Central memory CD8-positive, alpha-beta T cell (primary cell): ENCODE results near the gene RALGDS.
A peak's percentile ranks its signal among the peaks of the same experiment; 100 is the strongest.

Source experiments
- ATAC-seq: fragments of 150-1000 bp; cut with Tn5 transposase; replicated peaks from 2 replicates; pipeline ENCODE4 v1.10.0; 2022; ENCODE audit warnings: mild to moderate bottlenecking, moderate FRiP score, moderate number of reproducible peaks; ENCODE audit not compliant: poor library complexity, severe bottlenecking; ENCODE audit errors: extremely low read depth
- DNase-seq, 2 donors: peaks; one replicate each; pipeline ENCODE4 v3.0.0; 2021; ENCODE audit warnings: low spot score in 2 of 2
- H3K27ac Mint-ChIP-seq: one replicate; pipeline ENCODE4 v1.8.0; 2022; ENCODE audit warnings: low read depth, mild to moderate bottlenecking, moderate library complexity, mixed read lengths
- H3K27me3 Mint-ChIP-seq: one replicate; pipeline ENCODE4 v1.8.0; 2022; ENCODE audit warnings: mixed read lengths
- H3K36me3 Mint-ChIP-seq: one replicate; pipeline ENCODE4 v1.8.0; 2022; ENCODE audit warnings: mild to moderate bottlenecking, moderate library complexity, mixed read lengths; ENCODE audit not compliant: insufficient read depth
- H3K4me1 Mint-ChIP-seq: one replicate; pipeline ENCODE4 v1.8.0; 2022; ENCODE audit warnings: mixed read lengths
- H3K4me3 Mint-ChIP-seq: one replicate; pipeline ENCODE4 v1.8.0; 2022; ENCODE audit warnings: mild to moderate bottlenecking, moderate library complexity, mixed read lengths
- H3K9me3 Mint-ChIP-seq: one replicate; pipeline ENCODE4 v1.8.0; 2022; ENCODE audit warnings: mixed read lengths

RALGDS gene

GRCh38 chr9:133147412-133148198, 26.6 kb upstream of the RALGDS start:
- DNase-seq = peak; percentile 82 to 85
- H3K4me3 Mint-ChIP-seq = peak overlapping the region; percentile 83
- H3K27me3 Mint-ChIP-seq = no peaks in the 10 kb centered on the region
- peak overlapping the region; percentile 97 for H3K27ac Mint-ChIP-seq
- no peaks in the 10 kb centered on the region for H3K9me3 Mint-ChIP-seq
- peaks cover 33% of the 10 kb centered on the region for H3K36me3 Mint-ChIP-seq
- peaks cover 45% of the 10 kb centered on the region for H3K4me1 Mint-ChIP-seq
- ATAC-seq = peak; percentile 34

GRCh38 chr9:133146746-133147411, 25.8 kb upstream of the RALGDS start:
- Mint-ChIP-seq H3K4me3 (peak overlapping the region; percentile 83), H3K4me1 (peaks cover 53% of the 10 kb centered on the region), H3K36me3 (peaks cover 37% of the 10 kb centered on the region), H3K9me3 (no peaks in the 10 kb centered on the region), H3K27ac (peak overlapping the region; percentile 97), H3K27me3 (no peaks in the 10 kb centered on the region)
- no peak for ATAC-seq
- no peak for DNase-seq

DNA sequence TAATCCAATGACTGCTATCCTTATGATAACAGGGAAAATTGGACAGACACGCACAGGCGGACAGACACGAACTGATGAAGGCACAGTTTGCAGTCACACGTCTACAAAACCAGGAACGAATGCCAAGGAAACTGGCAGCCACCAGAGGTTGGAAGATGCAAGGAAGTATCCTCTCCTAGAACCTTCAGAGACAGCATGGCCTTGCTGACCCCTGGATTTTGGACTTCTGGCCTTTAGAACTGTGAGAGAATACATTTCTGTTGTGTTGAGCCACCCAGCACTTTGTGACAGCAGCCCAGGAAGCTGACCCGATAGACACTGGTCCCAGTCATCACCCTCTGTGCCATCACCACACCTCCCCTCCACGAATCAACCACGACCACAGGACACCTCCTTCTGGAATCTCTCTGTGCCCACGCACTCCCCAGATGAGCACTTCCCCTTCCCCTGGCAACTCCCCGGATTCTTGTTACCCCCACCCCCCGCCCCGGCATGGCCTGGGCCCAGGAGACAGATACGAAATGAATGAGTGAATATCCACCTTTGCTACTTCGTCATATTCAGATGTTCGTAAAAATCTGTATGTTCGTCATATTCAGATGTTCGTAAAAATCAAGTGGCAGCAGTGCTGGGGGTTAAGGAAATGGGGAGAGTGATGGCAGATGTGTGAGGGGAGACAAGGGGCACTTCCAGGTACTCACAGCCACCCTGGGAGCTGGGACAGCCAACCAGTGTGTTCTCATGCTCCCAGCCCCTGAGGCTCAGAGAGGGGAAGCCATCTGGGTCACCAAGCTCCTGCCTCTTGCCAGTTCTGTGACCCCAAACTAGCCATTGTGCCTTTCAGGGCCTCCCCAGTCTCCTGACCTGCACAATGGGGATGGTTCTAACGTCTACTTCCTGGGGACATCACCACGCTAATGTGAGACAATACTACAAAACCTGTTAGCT, 24.1 kb upstream of the RALGDS start:
- no peaks in the 10 kb centered on the region for H3K27me3 Mint-ChIP-seq
- H3K36me3 Mint-ChIP-seq = peaks cover 44% of the 10 kb centered on the region
- no peaks in the 10 kb centered on the region for H3K9me3 Mint-ChIP-seq
- H3K4me1 Mint-ChIP-seq = peaks cover 64% of the 10 kb centered on the region
- DNase-seq = no peak
- peak overlapping the region; percentile 98 for H3K27ac Mint-ChIP-seq
- ATAC-seq = no peak
- peak overlapping the region; percentile 79 for H3K4me3 Mint-ChIP-seq

GRCh38 chr9:133144142-133144903, 23.3 kb upstream of the RALGDS start:
- DNase-seq (peak; percentile 87 to 96), ATAC-seq (peak; percentile 69)
- Mint-ChIP-seq H3K4me3 (peak overlapping the region; percentile 79), H3K27ac (peak overlapping the region; percentile 98), H3K27me3 (no peaks in the 10 kb centered on the region), H3K9me3 (no peaks in the 10 kb centered on the region), H3K4me1 (peaks cover 64% of the 10 kb centered on the region), H3K36me3 (peaks cover 46% of the 10 kb centered on the region)

DNA sequence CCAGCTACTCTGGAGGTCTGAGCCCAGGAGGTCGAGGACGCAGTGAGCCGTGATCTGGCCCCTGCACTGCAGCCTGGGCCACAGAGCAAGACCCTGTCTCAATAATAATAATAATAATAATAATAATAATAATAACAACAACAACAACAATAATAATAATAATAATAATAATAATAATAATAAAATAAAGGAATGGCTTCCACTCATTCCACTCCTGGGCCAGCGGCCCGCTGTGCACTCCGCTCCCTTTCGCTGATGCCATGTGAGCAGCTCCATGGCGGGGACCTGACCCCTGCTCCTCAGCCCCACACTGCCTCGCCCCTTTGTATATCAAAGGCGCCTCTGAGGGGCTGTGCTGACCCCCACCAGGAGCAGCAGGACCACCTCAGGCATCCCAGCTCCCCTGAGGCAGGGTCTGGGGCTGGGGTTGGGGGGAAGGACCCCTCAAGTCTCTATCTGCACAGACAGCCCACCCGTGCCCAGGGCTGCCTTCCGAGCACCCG, 22.6 kb upstream of the RALGDS start:
- H3K4me3 Mint-ChIP-seq = peak overlapping the region; percentile 79
- peaks cover 46% of the 10 kb centered on the region for H3K36me3 Mint-ChIP-seq
- H3K9me3 Mint-ChIP-seq = no peaks in the 10 kb centered on the region
- H3K27me3 Mint-ChIP-seq = no peaks in the 10 kb centered on the region
- DNase-seq (no peak), ATAC-seq (no peak)
- peak overlapping the region; percentile 98 for H3K27ac Mint-ChIP-seq
- peaks cover 64% of the 10 kb centered on the region for H3K4me1 Mint-ChIP-seq

GRCh38 chr9:133142684-133143622, 21.9 kb upstream of the RALGDS start:
- Mint-ChIP-seq H3K4me1 (peaks cover 57% of the 10 kb centered on the region), H3K27me3 (no peaks in the 10 kb centered on the region), H3K9me3 (no peaks in the 10 kb centered on the region), H3K4me3 (peak overlapping the region; percentile 72), H3K36me3 (peaks cover 39% of the 10 kb centered on the region), H3K27ac (peak overlapping the region; percentile 98)
- ATAC-seq (no peak), DNase-seq (no peak)

- Mint-ChIP-seq H3K4me1 (peaks cover 48% of the 10 kb centered on the region), H3K9me3 (no peaks in the 10 kb centered on the region), H3K4me3 (peak overlapping the region; percentile 72), H3K27me3 (no peaks in the 10 kb centered on the region), H3K27ac (peak overlapping the region; percentile 98), H3K36me3 (peaks cover 33% of the 10 kb centered on the region)
- ATAC-seq (peak; percentile 63), DNase-seq (peak; percentile 76 to 89)
Measured at GRCh38 chr9:133141833-133142595, 21.0 kb upstream of the RALGDS start.

DNA sequence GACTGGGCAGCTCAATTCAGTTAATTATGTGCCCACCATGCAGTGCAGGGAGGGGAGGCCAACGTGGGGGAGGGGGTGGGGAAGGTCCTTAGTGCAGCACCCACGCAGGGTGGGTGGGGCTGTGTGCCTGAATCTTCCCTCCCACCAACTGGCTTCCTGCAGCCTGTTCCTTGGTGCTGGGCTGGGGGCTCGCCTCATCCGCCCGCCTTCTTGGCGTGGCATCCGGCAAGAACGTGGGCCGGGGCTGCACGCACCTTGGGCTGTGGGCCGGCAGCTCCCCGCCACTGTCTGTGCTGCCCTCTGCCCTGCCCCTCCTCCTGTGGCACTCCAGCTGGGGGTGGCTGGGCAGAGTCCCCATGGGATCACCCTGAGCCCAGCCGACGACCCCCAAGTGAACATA, 19.6 kb upstream of the RALGDS start:
- ATAC-seq (no peak), DNase-seq (no peak)
- Mint-ChIP-seq H3K9me3 (no peaks in the 10 kb centered on the region), H3K36me3 (peaks cover 42% of the 10 kb centered on the region), H3K4me3 (peak overlapping the region; percentile 72), H3K27me3 (no peaks in the 10 kb centered on the region), H3K27ac (peak overlapping the region; percentile 98), H3K4me1 (peaks cover 55% of the 10 kb centered on the region)

- Mint-ChIP-seq H3K4me3 (no peak overlapping the region), H3K27me3 (no peaks in the 10 kb centered on the region), H3K4me1 (peaks cover 56% of the 10 kb centered on the region), H3K36me3 (peaks cover 44% of the 10 kb centered on the region), H3K9me3 (no peaks in the 10 kb centered on the region), H3K27ac (peak overlapping the region; percentile 98)
- ATAC-seq (no peak), DNase-seq (no peak)
Measured at GRCh38 chr9:133140174-133140505, 19.1 kb upstream of the RALGDS start.

GRCh38 chr9:133139246-133140173, 18.5 kb upstream of the RALGDS start:
- Mint-ChIP-seq H3K4me3 (no peak overlapping the region), H3K27ac (peak overlapping the region; percentile 98), H3K9me3 (no peaks in the 10 kb centered on the region), H3K36me3 (peaks cover 45% of the 10 kb centered on the region), H3K4me1 (peaks cover 56% of the 10 kb centered on the region), H3K27me3 (no peaks in the 10 kb centered on the region)
- ATAC-seq = no peak
- DNase-seq = no peak
